Calu3 (cell line): ENCODE results near the gene TMC2. TPM values are rescaled to one million over a fixed set of nuclear protein-coding genes. Genes with fewer than 3 reads are reported as not detected.
"Not testable (repeated sequence)": the region's sequence is repeated elsewhere in the genome, so short reads cannot be mapped to it uniquely, and the experiment has no call there.

Experiments
- Bru-seq: library from RNA; stranded (reverse); fragments of 400-500 nt; gene quantifications from one replicate; lab custom pipeline; 2021; lab: Mats Ljungman, UMichigan
- BruChase-seq, 2 experiments: library from RNA; stranded (reverse); fragments of 400-500 nt; gene quantifications; one replicate each; lab custom pipeline; 2021; lab: Mats Ljungman, UMichigan
- BruUV-seq: library from RNA; stranded (reverse); fragments of 400-500 nt; replicated peaks from 2 replicates; lab custom pipeline; 2021; lab: Mats Ljungman, UMichigan
- CTCF ChIA-PET: fragments of 300-600 bp; sonication (Branson Sonifier 250); formaldehyde crosslinking; loops from one replicate; lab custom pipeline; 2022; ENCODE audit warnings: antibody characterized with exemption; lab: Charles Lee
- DNase-seq: peaks from one replicate; pipeline ENCODE4 v3.0.0; 2022
- H3K27ac Mint-ChIP-seq: one replicate; pipeline ENCODE4 v1.8.0; 2022; ENCODE audit warnings: mixed read lengths; ENCODE audit not compliant: unreplicated experiment
- H3K27me3 Mint-ChIP-seq: one replicate; pipeline ENCODE4 v1.8.0; 2022; ENCODE audit warnings: mixed read lengths; ENCODE audit not compliant: unreplicated experiment
- H3K36me3 Mint-ChIP-seq: one replicate; pipeline ENCODE4 v1.8.0; 2022; ENCODE audit warnings: mild to moderate bottlenecking, moderate library complexity, mixed read lengths; ENCODE audit not compliant: insufficient read depth, unreplicated experiment
- H3K4me1 Mint-ChIP-seq: one replicate; pipeline ENCODE4 v1.8.0; 2022; ENCODE audit warnings: mild to moderate bottlenecking, low read depth, mixed read lengths; ENCODE audit not compliant: unreplicated experiment
- H3K4me3 Mint-ChIP-seq: one replicate; pipeline ENCODE4 v1.8.0; 2022; ENCODE audit warnings: mild to moderate bottlenecking, low read depth, moderate library complexity, mixed read lengths; ENCODE audit not compliant: unreplicated experiment
- H3K9me3 Mint-ChIP-seq: one replicate; pipeline ENCODE4 v1.8.0; 2022; ENCODE audit warnings: low read depth, mixed read lengths; ENCODE audit not compliant: unreplicated experiment
- intact Hi-C: fragments of 100-400 bp; cut with micrococcal nuclease; formaldehyde crosslinking; loops from one replicate; pipeline ENCODE4 v1.10.0; 2022; ENCODE audit not compliant: unreplicated experiment
- long read RNA-seq: library from polyadenylated mRNA; stranded (forward); transcript quantifications from one replicate; pipeline ENCODE4 v2.0.0, GENCODE V29; 2022
- total RNA-seq: library from RNA; stranded (reverse); gene quantifications from 2 replicates; pipeline ENCODE4 v1.2.3, GENCODE V29; 2022
- TF ChIP-seq, protein P1 (sequence below): fragments of 200-600 bp; IDR thresholded peaks from one replicate; pipeline ENCODE4 v1.8.0; 2022; ENCODE audit warnings: antibody characterized with exemption; ENCODE audit not compliant: unreplicated experiment

TMC2 gene, protein sequence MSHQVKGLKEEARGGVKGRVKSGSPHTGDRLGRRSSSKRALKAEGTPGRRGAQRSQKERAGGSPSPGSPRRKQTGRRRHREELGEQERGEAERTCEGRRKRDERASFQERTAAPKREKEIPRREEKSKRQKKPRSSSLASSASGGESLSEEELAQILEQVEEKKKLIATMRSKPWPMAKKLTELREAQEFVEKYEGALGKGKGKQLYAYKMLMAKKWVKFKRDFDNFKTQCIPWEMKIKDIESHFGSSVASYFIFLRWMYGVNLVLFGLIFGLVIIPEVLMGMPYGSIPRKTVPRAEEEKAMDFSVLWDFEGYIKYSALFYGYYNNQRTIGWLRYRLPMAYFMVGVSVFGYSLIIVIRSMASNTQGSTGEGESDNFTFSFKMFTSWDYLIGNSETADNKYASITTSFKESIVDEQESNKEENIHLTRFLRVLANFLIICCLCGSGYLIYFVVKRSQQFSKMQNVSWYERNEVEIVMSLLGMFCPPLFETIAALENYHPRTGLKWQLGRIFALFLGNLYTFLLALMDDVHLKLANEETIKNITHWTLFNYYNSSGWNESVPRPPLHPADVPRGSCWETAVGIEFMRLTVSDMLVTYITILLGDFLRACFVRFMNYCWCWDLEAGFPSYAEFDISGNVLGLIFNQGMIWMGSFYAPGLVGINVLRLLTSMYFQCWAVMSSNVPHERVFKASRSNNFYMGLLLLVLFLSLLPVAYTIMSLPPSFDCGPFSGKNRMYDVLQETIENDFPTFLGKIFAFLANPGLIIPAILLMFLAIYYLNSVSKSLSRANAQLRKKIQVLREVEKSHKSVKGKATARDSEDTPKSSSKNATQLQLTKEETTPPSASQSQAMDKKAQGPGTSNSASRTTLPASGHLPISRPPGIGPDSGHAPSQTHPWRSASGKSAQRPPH
- total RNA-seq (not detected in 2 replicates), Bru-seq, nascent RNA (not detected), BruChase-seq, experiment 1, labeled RNA remaining after a 6-hour chase (percentile 1 among the genes with signal in this experiment), BruChase-seq, experiment 2, labeled RNA remaining after a 2-hour chase (percentile 1 among the genes with signal in this experiment)
- long read RNA-seq = 0 reads

DNA sequence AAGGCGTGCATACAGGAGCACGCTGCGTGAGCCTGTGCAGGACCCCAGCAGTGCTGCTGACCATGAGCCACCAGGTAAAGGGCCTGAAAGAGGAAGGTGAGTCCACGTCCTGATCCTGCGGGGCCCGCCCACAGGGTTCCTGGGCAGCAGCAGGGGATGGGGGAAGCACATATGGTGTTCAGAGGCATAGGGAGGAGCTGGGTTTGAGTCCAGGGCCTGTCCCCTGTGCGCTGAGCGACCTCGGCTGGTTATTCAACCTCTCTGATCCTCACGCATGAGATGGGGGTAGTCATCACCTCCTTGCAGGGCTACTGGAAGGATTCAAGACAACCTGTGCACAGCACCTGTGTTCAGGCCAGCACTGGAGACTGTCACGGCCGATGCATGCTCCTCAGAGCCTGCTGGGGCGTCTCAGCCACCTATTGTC lies at the start of gene TMC2:
TMC2 (plus strand) TSS at position 14 of the 427 bp plus-strand sequence; CDS start at position 63, 49 bp downstream.
- BruUV-seq = no TSS peak

DNA sequence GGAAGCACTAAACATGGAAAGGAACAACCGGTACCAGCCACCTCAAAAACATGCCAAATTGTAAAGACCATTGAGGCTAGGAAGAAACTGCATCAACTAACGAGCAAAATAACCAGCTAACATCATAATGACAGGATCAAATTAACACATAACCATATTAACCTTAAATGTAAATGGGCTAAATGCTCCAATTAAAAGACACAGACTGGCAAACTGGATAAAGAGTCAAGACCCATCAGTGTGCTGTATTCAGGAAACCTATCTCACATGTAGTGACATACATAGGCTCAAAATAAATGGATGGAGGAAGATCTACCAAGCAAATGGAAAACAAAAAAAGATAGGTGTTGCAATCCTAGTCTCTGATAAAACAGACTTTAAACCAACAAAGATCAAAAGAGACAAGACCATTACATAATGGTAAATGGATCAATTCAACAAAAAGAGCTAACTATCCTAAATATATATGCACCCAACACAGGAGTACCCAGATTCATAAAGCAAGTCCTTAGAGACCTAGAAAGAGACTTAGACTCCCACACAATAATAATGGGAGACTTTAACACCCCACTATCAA lies 33.5 kb upstream of the TMC2 start:
- DNase-seq, H3K9me3 Mint-ChIP-seq, H3K27ac Mint-ChIP-seq, H3K36me3 Mint-ChIP-seq, intact Hi-C loops, H3K4me1 Mint-ChIP-seq, CTCF ChIA-PET, BruUV-seq, H3K4me3 Mint-ChIP-seq, H3K27me3 Mint-ChIP-seq: not testable (repeated sequence)

More for the DNA sequence above, at the start of gene TMC2:
- H3K4me1 Mint-ChIP-seq = no peaks in the 10 kb centered on the region
- intact Hi-C loops = no loop called here
- no peak for DNase-seq
- no peaks in the 10 kb centered on the region for H3K36me3 Mint-ChIP-seq
- TF ChIP-seq, protein P1, sequence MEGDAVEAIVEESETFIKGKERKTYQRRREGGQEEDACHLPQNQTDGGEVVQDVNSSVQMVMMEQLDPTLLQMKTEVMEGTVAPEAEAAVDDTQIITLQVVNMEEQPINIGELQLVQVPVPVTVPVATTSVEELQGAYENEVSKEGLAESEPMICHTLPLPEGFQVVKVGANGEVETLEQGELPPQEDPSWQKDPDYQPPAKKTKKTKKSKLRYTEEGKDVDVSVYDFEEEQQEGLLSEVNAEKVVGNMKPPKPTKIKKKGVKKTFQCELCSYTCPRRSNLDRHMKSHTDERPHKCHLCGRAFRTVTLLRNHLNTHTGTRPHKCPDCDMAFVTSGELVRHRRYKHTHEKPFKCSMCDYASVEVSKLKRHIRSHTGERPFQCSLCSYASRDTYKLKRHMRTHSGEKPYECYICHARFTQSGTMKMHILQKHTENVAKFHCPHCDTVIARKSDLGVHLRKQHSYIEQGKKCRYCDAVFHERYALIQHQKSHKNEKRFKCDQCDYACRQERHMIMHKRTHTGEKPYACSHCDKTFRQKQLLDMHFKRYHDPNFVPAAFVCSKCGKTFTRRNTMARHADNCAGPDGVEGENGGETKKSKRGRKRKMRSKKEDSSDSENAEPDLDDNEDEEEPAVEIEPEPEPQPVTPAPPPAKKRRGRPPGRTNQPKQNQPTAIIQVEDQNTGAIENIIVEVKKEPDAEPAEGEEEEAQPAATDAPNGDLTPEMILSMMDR = no peak
- no peak within 1 kb of the TSS for H3K4me3 Mint-ChIP-seq
- no peaks in the 10 kb centered on the region for H3K9me3 Mint-ChIP-seq
- no peak within 1 kb of the TSS for H3K27ac Mint-ChIP-seq
- peaks cover 81% of the 10 kb centered on the region for H3K27me3 Mint-ChIP-seq
- CTCF ChIA-PET = no interaction called here

DNA sequence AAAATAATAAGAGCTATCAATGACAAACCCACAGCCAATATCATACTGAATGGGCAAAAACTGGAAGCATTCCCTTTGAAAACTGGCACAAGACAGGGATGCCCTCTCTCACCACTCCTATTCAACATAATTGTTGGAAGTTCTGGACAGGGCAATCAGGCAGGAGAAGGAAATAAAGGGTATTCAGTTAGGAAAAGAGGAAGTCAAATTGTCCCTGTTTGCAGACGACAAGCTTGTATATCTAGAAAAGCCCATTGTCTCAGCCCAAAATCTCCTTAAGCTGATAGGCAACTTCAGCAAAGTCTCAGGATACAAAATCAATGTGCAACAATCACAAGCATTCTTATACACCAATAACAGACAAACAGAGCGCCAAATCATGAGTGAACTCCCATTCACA lies 31.6 kb upstream of the TMC2 start:
- H3K27ac Mint-ChIP-seq, CTCF ChIA-PET, H3K27me3 Mint-ChIP-seq, intact Hi-C loops, BruUV-seq, H3K4me1 Mint-ChIP-seq, H3K9me3 Mint-ChIP-seq, H3K4me3 Mint-ChIP-seq, DNase-seq: not testable (repeated sequence)
- H3K36me3 Mint-ChIP-seq = peaks cover 17% of the 10 kb centered on the region

DNA sequence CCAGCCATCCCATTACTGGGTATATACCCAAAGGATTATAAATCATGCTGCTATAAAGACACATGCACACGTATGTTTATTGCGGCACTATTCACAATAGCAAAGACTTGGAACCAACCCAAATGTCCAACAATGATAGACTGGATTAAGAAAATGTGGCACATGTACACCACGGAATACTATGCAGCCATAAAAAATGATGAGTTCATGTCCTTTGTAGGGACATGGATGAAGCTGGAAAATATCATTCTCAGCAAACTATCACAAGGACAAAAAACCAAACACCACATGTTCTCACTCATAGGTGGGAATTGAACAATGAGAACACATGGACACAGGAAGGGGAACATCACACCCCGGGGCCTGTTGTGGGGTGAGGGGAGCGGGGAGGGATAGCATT lies 29.9 kb upstream of the TMC2 start:
- peaks cover 16% of the 10 kb centered on the region for H3K36me3 Mint-ChIP-seq
- CTCF ChIA-PET, H3K4me3 Mint-ChIP-seq, intact Hi-C loops, H3K9me3 Mint-ChIP-seq, H3K27ac Mint-ChIP-seq, BruUV-seq, DNase-seq, H3K27me3 Mint-ChIP-seq, H3K4me1 Mint-ChIP-seq: not testable (repeated sequence)

DNA sequence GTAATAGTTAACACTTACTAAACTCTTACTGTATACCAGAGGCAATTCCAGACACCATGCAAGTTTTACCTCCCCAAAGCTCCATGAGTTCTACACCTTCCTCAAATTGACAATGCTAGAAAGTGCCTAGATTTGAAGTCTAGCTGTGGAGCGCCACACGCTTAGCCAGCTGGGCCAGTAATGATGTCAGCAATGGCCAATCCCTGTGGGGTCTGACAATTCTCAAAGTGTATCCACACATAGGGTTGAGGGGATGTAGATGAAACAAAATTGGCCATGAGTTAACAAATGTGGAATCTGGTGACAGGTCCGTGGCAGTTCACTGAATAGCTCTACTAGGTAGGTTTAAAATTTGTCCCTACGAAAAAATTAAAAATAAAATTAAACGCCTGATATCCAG lies 28.9 kb upstream of the TMC2 start:
- Mint-ChIP-seq H3K27me3 (no peaks in the 10 kb centered on the region), H3K27ac (no peak overlapping the region), H3K4me3 (peak overlapping the region; percentile 98), H3K4me1 (no peaks in the 10 kb centered on the region), H3K36me3 (peaks cover 16% of the 10 kb centered on the region), H3K9me3 (no peaks in the 10 kb centered on the region)
- DNase-seq = no peak
- intact Hi-C loops = no loop called here
- TF ChIP-seq, protein P1 = no peak
- TSS peak; percentile 23 for BruUV-seq
- CTCF ChIA-PET = interaction anchor here (0.7 kb wide), 1 partner anchor 337 kb away, joined by 4 read pairs; no protein-coding TSS in a partner anchor
